GM18505 (cell line): ENCODE results near the gene PDK3.

ENCODE experiments used
- ATAC-seq: cut with Tn5 transposase; IDR thresholded peaks from one replicate; pipeline ENCODE4 v1.9.1; 2021; ENCODE audit not compliant: unreplicated experiment
- POLR2A ChIP-seq: IDR thresholded peaks from 4 replicates; pipeline ENCODE4 v1.6.1; 2011; ENCODE audit warnings: borderline replicate concordance; ENCODE audit not compliant: insufficient read depth, insufficient read length; ENCODE audit errors: extremely low read depth

PDK3 gene

GRCh38 chrX:24491741-24492140 is 26.7 kb downstream of the PDK3 start:
- ATAC-seq = no peak
- no peak for TF ChIP-seq POLR2A

GRCh38 chrX:24493740-24494581 is 28.9 kb downstream of the PDK3 start:
- ATAC-seq = no peak
- TF ChIP-seq POLR2A = no peak

GRCh38 chrX:24494647-24495075 is 29.6 kb downstream of the PDK3 start:
- ATAC-seq = no peak
- TF ChIP-seq POLR2A = no peak

- ATAC-seq = no peak
- TF ChIP-seq POLR2A = no peak
Observed at GRCh38 chrX:24495700-24496099, 30.6 kb downstream of the PDK3 start.

DNA sequence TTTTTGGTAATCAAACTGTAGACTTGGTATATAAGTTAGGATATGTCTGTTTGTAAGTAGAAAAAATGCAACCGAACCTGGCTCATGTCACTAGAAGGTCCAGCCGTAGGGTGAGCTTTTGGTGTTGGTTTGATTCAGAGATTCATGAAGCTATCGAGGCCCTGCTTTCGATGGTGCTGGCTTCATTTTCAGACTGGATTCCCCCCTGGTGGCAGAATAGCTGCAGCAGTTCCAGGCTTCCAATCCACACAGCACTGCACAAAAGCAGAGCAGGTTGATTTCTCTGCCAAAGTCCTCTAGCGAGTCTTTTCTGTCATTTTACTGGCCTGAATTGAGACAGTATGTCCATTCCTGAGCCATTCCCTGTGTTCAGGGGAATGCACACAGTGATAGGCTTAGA is 33.1 kb downstream of the PDK3 start:
- TF ChIP-seq POLR2A = no peak
- no peak for ATAC-seq

- TF ChIP-seq POLR2A = no peak
- peak; percentile 58 for ATAC-seq
Observed at GRCh38 chrX:24498975-24499374, 33.9 kb downstream of the PDK3 start.

- peak; percentile 70 for ATAC-seq
- TF ChIP-seq POLR2A = no peak
Observed at GRCh38 chrX:24506082-24506481, 41.0 kb downstream of the PDK3 start.

DNA sequence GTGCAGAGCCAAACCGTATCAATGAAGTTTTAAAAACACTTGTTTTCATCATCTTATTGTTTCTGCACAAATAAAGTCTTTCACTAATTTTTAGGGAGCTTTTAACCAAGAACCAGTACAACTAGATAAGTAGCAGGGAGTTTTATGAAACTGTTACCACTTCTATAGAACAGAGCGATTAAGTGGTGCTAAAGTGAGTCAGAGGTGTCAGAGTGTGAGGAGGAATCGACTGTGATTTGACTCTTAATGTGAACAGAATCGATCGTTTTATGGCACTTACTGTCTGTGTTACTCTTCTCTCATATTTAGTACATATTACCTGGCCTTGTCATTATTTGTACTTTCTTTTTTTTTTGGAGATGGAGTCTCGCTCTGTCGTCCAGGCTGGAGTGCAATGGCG is 43.3 kb downstream of the PDK3 start:
- no peak for ATAC-seq

GRCh38 chrX:24513416-24513815 is 48.3 kb downstream of the PDK3 start:
- TF ChIP-seq POLR2A = no peak
- ATAC-seq = peak; percentile 93

More for the DNA sequence above, 43.3 kb downstream of the PDK3 start:
- no peak for TF ChIP-seq POLR2A

DNA sequence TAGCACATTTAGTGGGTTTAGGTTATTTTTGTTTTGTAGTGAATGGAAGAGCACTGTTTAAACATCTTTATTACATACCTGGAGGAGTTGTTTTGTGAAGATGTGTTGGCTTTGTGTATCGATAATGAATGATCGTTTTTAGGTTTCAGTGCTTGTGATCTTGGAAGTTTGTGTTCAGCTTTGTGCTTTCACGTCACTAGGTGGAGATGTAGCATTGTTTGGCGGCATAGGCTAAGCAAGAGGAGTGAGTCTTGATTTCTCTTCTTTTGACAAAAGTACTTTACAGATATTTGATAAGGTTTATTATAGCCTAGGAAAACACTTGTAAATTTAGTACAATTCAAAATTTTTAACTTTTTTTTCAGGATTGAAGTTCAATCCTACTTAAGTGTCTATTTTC is 50.4 kb downstream of the PDK3 start:
- no peak for ATAC-seq
- TF ChIP-seq POLR2A = no peak

DNA sequence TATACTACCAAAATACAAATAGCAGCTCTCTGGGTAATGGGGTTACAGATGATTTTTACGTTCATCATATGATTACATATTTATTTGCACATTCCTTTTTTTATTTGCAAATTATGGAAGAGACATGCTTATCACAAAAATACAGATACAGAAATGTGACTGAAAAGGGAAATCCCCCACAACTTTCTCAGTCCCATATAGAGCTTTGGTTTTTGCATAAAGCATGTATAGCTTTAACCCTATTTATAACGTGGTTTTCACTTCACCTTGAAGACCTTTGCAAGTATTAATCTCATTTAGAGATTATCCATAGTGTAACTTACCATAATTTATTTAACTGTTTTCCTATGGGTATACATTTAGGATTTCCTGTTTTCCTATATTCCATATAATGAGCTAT is 55.4 kb downstream of the PDK3 start:
- no peak for ATAC-seq
- no peak for TF ChIP-seq POLR2A

GRCh38 chrX:24525455-24525854 is 60.4 kb downstream of the PDK3 start:
- no peak for TF ChIP-seq POLR2A
- ATAC-seq = no peak

GRCh38 chrX:24526616-24527015 is 61.5 kb downstream of the PDK3 start:
- no peak for TF ChIP-seq POLR2A
- ATAC-seq = no peak

DNA sequence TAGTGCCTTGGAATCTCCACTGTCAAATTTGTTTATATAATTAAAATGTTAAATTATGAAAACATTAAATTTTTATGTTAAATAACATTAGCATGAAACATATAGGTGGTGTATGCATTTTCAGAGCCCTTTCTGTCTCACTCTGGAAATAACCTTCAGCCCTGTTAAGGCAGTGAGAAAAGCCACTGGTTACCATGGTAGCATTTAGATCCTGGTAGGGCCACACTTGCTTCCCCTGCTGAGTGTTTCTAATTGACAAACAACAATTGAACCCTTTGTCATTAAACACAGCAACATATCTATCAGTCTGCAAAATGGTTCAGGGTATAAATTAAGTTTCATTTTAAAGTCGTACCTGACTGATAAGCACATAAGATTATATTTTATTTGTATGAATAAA is 63.5 kb downstream of the PDK3 start:
- TF ChIP-seq POLR2A = no peak
- ATAC-seq = no peak
